B cell (primary cell): Measurements from ENCODE around the gene AGTRAP. TPM values are rescaled to one million over a fixed set of nuclear protein-coding genes. Genes with fewer than 3 reads are reported as not detected.

Experiments used
- ATAC-seq: fragments of 200-7000 bp; cut with Tn5 transposase; one replicate; pipeline ENCODE4 v1.10.0; 2021; ENCODE audit warnings: low read depth, mild to moderate bottlenecking, moderate number of reproducible peaks, moderate library complexity
- CTCF ChIA-PET: fragments of 350-600 bp; sonication (Branson Sonifier 250); formaldehyde crosslinking; loops from one replicate; lab custom pipeline; 2021; ENCODE audit warnings: antibody characterized with exemption, inconsistent platforms; lab: Charles Lee
- POLR2A ChIA-PET: fragments of 350-600 bp; sonication (Branson Sonifier 250); formaldehyde crosslinking; loops from one replicate; lab custom pipeline; 2021; ENCODE audit warnings: antibody characterized with exemption; lab: Charles Lee
- DNase-seq: peaks from one replicate; pipeline ENCODE4 v3.0.0; 2013
- H2AFZ ChIP-seq: 2 replicates; pipeline ENCODE4 v1.6.1; 2012; ENCODE audit warnings: mild to moderate bottlenecking, low read depth, low read length; ENCODE audit not compliant: insufficient read depth, poor library complexity, severe bottlenecking
- H3K27ac ChIP-seq, 2 donors: 1 replicate in 1 of 2; 2 replicates in 1 of 2; pipeline ENCODE4 v1.5.1; 2012 to 2013; ENCODE audit warnings: low read length in 2 of 2, mild to moderate bottlenecking in 2 of 2, moderate library complexity in 1 of 2
- H3K27me3 ChIP-seq, 4 experiments: fragments of 200-600 bp in 1 of 4; sonication (generic) in 1 of 4; replicated peaks in 1 of 4; 1 replicate in 2 of 4; 2 replicates in 2 of 4; pipeline versions ENCODE4 v1.6.1 to v1.7.0; 2013 to 2016; ENCODE audit warnings: low read length in 3 of 4, mild to moderate bottlenecking in 2 of 4, mixed read lengths in 1 of 4, moderate library complexity in 1 of 4; ENCODE audit not compliant: insufficient read depth in 4 of 4, control insufficient read depth in 3 of 4; ENCODE audit errors: control extremely low read depth in 1 of 4
- H3K36me3 ChIP-seq, 2 experiments: replicated peaks in 1 of 2; 1 replicate in 1 of 2; 2 replicates in 1 of 2; pipeline versions ENCODE4 v1.6.1 to v1.7.1; 2013; ENCODE audit warnings: low read length in 1 of 2; ENCODE audit not compliant: insufficient read depth in 2 of 2, control insufficient read depth in 1 of 2; ENCODE audit errors: control extremely low read depth in 1 of 2, extremely low read depth in 1 of 2
- H3K4me1 ChIP-seq, 2 donors: fragments of 200-600 bp in 1 of 2; sonication (generic) in 1 of 2; 1 replicate in 1 of 2; 2 replicates in 1 of 2; pipeline versions ENCODE4 v1.5.1 to v1.6.1; 2013 to 2017; ENCODE audit warnings: low read length in 2 of 2; ENCODE audit not compliant: control insufficient read depth in 2 of 2, insufficient read depth in 2 of 2
- H3K4me2 ChIP-seq: replicated peaks from 2 replicates; pipeline ENCODE3; 2012; ENCODE audit warnings: mild to moderate bottlenecking, low read depth, low read length; ENCODE audit not compliant: poor library complexity, severe bottlenecking
- H3K4me3 ChIP-seq, 5 experiments: fragments of 200-600 bp in 1 of 5; sonication (generic) in 1 of 5; 1 replicate in 3 of 5; 2 replicates in 2 of 5; pipeline versions ENCODE4 v1.5.1 to v1.7.0; 2011 to 2016; ENCODE audit warnings: low read length in 4 of 5, mild to moderate bottlenecking in 4 of 5, low read depth in 2 of 5, control low read depth in 1 of 5, moderate library complexity in 1 of 5; ENCODE audit not compliant: insufficient read depth in 1 of 5; ENCODE audit errors: control extremely low read depth in 1 of 5, extremely low read depth in 1 of 5
- H3K79me2 ChIP-seq: fragments of 200-600 bp; sonication (generic); one replicate; pipeline ENCODE4 v1.6.0; 2016; ENCODE audit warnings: low read length; ENCODE audit not compliant: control insufficient read depth, insufficient read depth
- H3K9ac ChIP-seq: fragments of 200-600 bp; sonication (generic); 2 replicates; pipeline ENCODE4 v1.6.1; 2017; ENCODE audit warnings: mild to moderate bottlenecking, low read length, moderate library complexity
- H3K9me3 ChIP-seq, 3 donors: one replicate each; pipeline versions ENCODE4 v1.6.1 to v1.7.1; 2013; ENCODE audit warnings: low read length in 2 of 3; ENCODE audit not compliant: control insufficient read depth in 2 of 3, insufficient read depth in 1 of 3; ENCODE audit errors: control extremely low read depth in 1 of 3
- H4K20me1 ChIP-seq: 2 replicates; pipeline ENCODE4 v1.6.0; 2012; ENCODE audit warnings: mild to moderate bottlenecking, low read length; ENCODE audit not compliant: insufficient read depth, control insufficient read depth, poor library complexity, severe bottlenecking
- H3K27ac Mint-ChIP-seq: one replicate; pipeline ENCODE4 v1.8.0; 2021; ENCODE audit warnings: mixed read lengths
- H3K27me3 Mint-ChIP-seq: one replicate; pipeline ENCODE4 v1.8.0; 2021; ENCODE audit warnings: mixed read lengths
- H3K4me1 Mint-ChIP-seq: one replicate; pipeline ENCODE4 v1.8.0; 2021; ENCODE audit warnings: mixed read lengths
- H3K4me3 Mint-ChIP-seq: one replicate; pipeline ENCODE4 v1.8.0; 2021; ENCODE audit warnings: mixed read lengths
- H3K9me3 Mint-ChIP-seq: one replicate; pipeline ENCODE4 v1.8.0; 2022; ENCODE audit warnings: mixed read lengths; ENCODE audit not compliant: insufficient read depth
- CTCF ChIP-seq: fragments of 200-600 bp; IDR thresholded peaks from one replicate; pipeline ENCODE4 v1.8.0; 2022; ENCODE audit warnings: antibody characterized with exemption, mild to moderate bottlenecking
- EZH2 ChIP-seq: IDR thresholded peaks from 2 replicates; pipeline ENCODE4 v1.6.1; 2012; ENCODE audit warnings: borderline replicate concordance, low read depth, mild to moderate bottlenecking, moderate library complexity, low read length; ENCODE audit not compliant: insufficient read depth, poor library complexity, severe bottlenecking
- WGBS: methylation state at CpG from one replicate; pipeline ENCODE4 v1.1.5; 2013; ENCODE audit warnings: missing lambda C conversion rate; ENCODE audit not compliant: insufficient coverage; 5-methylcytosine and 5-hydroxymethylcytosine counted together
- intact Hi-C: fragments of 100-400 bp; cut with micrococcal nuclease; formaldehyde crosslinking; loops from one replicate; pipeline ENCODE4 v1.10.0; 2022
- polyA plus RNA-seq: library from polyadenylated mRNA; depleted of rRNA; stranded (reverse); fragments of >200 nt; gene quantifications from 2 replicates; pipeline ENCODE4 v1.2.3, GENCODE V29; 2012
- total RNA-seq, 2 donors: library from RNA; stranded (reverse); fragments of 120-200 nt in 1 of 2; gene quantifications; 1 replicate in 1 of 2; 2 replicates in 1 of 2; pipeline versions ENCODE4 v1.2.3 to v1.2.4, GENCODE V29; 2013 to 2022

AGTRAP gene
- total and polyA plus RNA-seq, 2 donors (not counting 1 experiment from before 2014, with no cell fraction given): 18.3 to 44.9 TPM

GRCh38 chr1:11704691-11705475, 31.1 kb upstream of the AGTRAP start:
- ChIA-PET POLR2A (no interaction called here), CTCF (interaction anchor here (1.3 kb wide), 1 partner anchor 59 kb away, joined by 3 read pairs; no protein-coding TSS in a partner anchor)
- ATAC-seq: no peak
- Histone ChIP-seq H4K20me1 (no peaks in the 10 kb centered on the region), H3K9me3 (no peaks in the 10 kb centered on the region), H3K27ac (no peak overlapping the region), H2AFZ (no peak overlapping the region), H3K4me1 (no peaks in the 10 kb centered on the region), H3K79me2 (no peaks in the 10 kb centered on the region), H3K36me3 (no peaks in the 10 kb centered on the region), H3K4me2 (no peak overlapping the region), H3K27me3 (peaks cover 0 to 16% (median 2%) of the 10 kb centered on the region in 4 experiments), H3K4me3 (no peak overlapping the region), H3K9ac (no peak overlapping the region)
- 80% methylated on average over 20 of the region's 22 CpGs for WGBS
- Mint-ChIP-seq H3K4me3 (no peak overlapping the region), H3K9me3 (no peaks in the 10 kb centered on the region), H3K27ac (no peak overlapping the region), H3K4me1 (no peaks in the 10 kb centered on the region), H3K27me3 (peaks cover 13% of the 10 kb centered on the region)
- intact Hi-C loops: no loop called here
- no peak for DNase-seq
- TF ChIP-seq EZH2 (no peak), CTCF (no peak)

GRCh38 chr1:11705596-11705995, 30.3 kb upstream of the AGTRAP start:
- no peaks in the 10 kb centered on the region for H3K4me1 ChIP-seq
- H3K79me2 ChIP-seq: no peaks in the 10 kb centered on the region
- H3K27me3 ChIP-seq: peaks cover 0 to 14% (median 2%) of the 10 kb centered on the region in 4 experiments
- no peak overlapping the region for H2AFZ ChIP-seq
- no peak overlapping the region for H3K9ac ChIP-seq
- H3K9me3 ChIP-seq: no peaks in the 10 kb centered on the region
- H4K20me1 ChIP-seq: no peaks in the 10 kb centered on the region
- WGBS: 92% methylated on average over 9 of the region's 9 CpGs
- Mint-ChIP-seq H3K4me3 (no peak overlapping the region), H3K4me1 (no peaks in the 10 kb centered on the region), H3K9me3 (no peaks in the 10 kb centered on the region), H3K27me3 (peaks cover 13% of the 10 kb centered on the region), H3K27ac (no peak overlapping the region)
- no peaks in the 10 kb centered on the region for H3K36me3 ChIP-seq
- intact Hi-C loops: no loop called here
- H3K4me2 ChIP-seq: no peak overlapping the region
- no peak for DNase-seq
- no peak overlapping the region for H3K4me3 ChIP-seq
- POLR2A ChIA-PET: no interaction called here
- no peak for ATAC-seq
- no peak for TF ChIP-seq CTCF
- TF ChIP-seq EZH2: no peak
- no peak overlapping the region for H3K27ac ChIP-seq
- CTCF ChIA-PET: interaction anchor here (1.3 kb wide), 1 partner anchor 60 kb away, joined by 3 read pairs; no protein-coding TSS in a partner anchor
